ENCODE measurements around the gene ANKZF1. TPM values are rescaled to one million over a fixed set of nuclear protein-coding genes. Genes with fewer than 3 reads are reported as not detected.

The ANKZF1 gene
- total and polyA plus RNA-seq, 2 of the 8 experiments (the other 6 are each of a cell fraction or from before 2014, with no cell fraction given): 32.5 to 50.1 TPM

- TF ChIP-seq KDM1A (IDR thresholded peaks at IDR 0.05; ENCODE audit: borderline replicate concordance, low read length) (peak; percentile 57; the same call in 1 of the 2 replicates), CREB1 (IDR thresholded peaks at IDR 0.05) (peak; percentile 42; the same call in 1 of the 2 replicates), KDM4A (IDR thresholded peaks at IDR 0.05; ENCODE audit: low read depth, low read length, severe bottlenecking) (peak; percentile 6), TAF1 (IDR thresholded peaks at IDR 0.05; ENCODE audit: low read depth, low read length) (peak; percentile 44; the same call in 1 of the 2 replicates), RNF2 (IDR thresholded peaks at IDR 0.05; ENCODE audit: borderline replicate concordance, low read depth, low read length, missing control alignments, poor library complexity, severe bottlenecking) (no peak), PHF8 (conservative IDR thresholded peaks at IDR 0.05; ENCODE audit: low read depth, low read length) (peak; percentile 7; the same call in 1 of the 2 replicates), MAFK (IDR thresholded peaks at IDR 0.05; ENCODE audit: low read depth, low read length) (peak; percentile 36; the same call in 1 of the 2 replicates), MAX (IDR thresholded peaks at IDR 0.05) (peak; percentile 98), SP4 (IDR thresholded peaks at IDR 0.05; ENCODE audit: low read length) (no peak), SIN3A (conservative IDR thresholded peaks at IDR 0.05 in 1 of 2, IDR thresholded peaks at IDR 0.05 in 1 of 2; ENCODE audit: low read depth in 1 of 2, low read length in 2 of 2) (0 out of 4 replicates have a peak, but pooled peaks have one; percentile 10 to 33), TEAD4 (IDR thresholded peaks at IDR 0.05; ENCODE audit: low read depth, low read length) (0 out of 2 replicates have a peak, but pooled peaks have one; percentile 39), SP1 (IDR thresholded peaks at IDR 0.05; ENCODE audit: low read depth, low read length) (0 out of 2 replicates have a peak, but pooled peaks have one; percentile 9), ASH2L (IDR thresholded peaks at IDR 0.05; ENCODE audit: low read length) (peak; percentile 67)
Observed at GRCh38 chr2:219252900-219253752, 23.5 kb downstream of the ANKZF1 start, which contains the start of gene TUBA4B (continued).
